ENCODE results near the gene CENPQ.

The CENPQ gene

GRCh38 chr6:49453221-49453620, 9.9 kb upstream of the CENPQ start:
- no peaks in the 10 kb centered on the region for H3K9me3 ChIP-seq (ENCODE audit: severe bottlenecking)
- H3K4me3 ChIP-seq (ENCODE audit: low read depth, low read length) = no peak overlapping the region
- no peak overlapping the region for H3K27ac ChIP-seq
- H3K27me3 ChIP-seq (ENCODE audit: insufficient read depth, low read depth, severe bottlenecking) = no peaks in the 10 kb centered on the region
- peaks cover 76% of the 10 kb centered on the region for H3K36me3 ChIP-seq
- DNase-seq = no peak
- TF ChIP-seq CTCF (IDR thresholded peaks at IDR 0.05; ENCODE audit: low read depth, low read length) = no peak

GRCh38 chr6:49454787-49455709, 8.1 kb upstream of the CENPQ start:
- H3K36me3 ChIP-seq = peaks cover 70% of the 10 kb centered on the region

GRCh38 chr6:49457771-49458170, 5.4 kb upstream of the CENPQ start:
- H3K36me3 ChIP-seq = peaks cover 54% of the 10 kb centered on the region
- H3K27ac ChIP-seq = no peak overlapping the region
- no peaks in the 10 kb centered on the region for H3K9me3 ChIP-seq (ENCODE audit: severe bottlenecking)
- no peak for TF ChIP-seq CTCF (IDR thresholded peaks at IDR 0.05; ENCODE audit: low read depth, low read length)
- no peak overlapping the region for H3K4me3 ChIP-seq (ENCODE audit: low read depth, low read length)
- no peak for DNase-seq
- no peaks in the 10 kb centered on the region for H3K27me3 ChIP-seq (ENCODE audit: insufficient read depth, low read depth, severe bottlenecking)

More at GRCh38 chr6:49454787-49455709, 8.1 kb upstream of the CENPQ start:
- no peak overlapping the region for H3K27ac ChIP-seq
- no peak for TF ChIP-seq CTCF (IDR thresholded peaks at IDR 0.05; ENCODE audit: low read depth, low read length)
- no peaks in the 10 kb centered on the region for H3K9me3 ChIP-seq (ENCODE audit: severe bottlenecking)
- no peaks in the 10 kb centered on the region for H3K27me3 ChIP-seq (ENCODE audit: insufficient read depth, low read depth, severe bottlenecking)
- H3K4me3 ChIP-seq (ENCODE audit: low read depth, low read length) = no peak overlapping the region
- DNase-seq = no peak

- Histone ChIP-seq H3K27ac (peak overlapping the region; percentile 83; the same call in 1 of the 2 replicates), H3K27me3 (ENCODE audit: insufficient read depth, low read depth, severe bottlenecking) (no peaks in the 10 kb centered on the region), H3K9me3 (ENCODE audit: severe bottlenecking) (no peaks in the 10 kb centered on the region), H3K4me3 (ENCODE audit: low read depth, low read length) (peak overlapping the region; percentile 72), H3K36me3 (peaks cover 33% of the 10 kb centered on the region)
- no peak for DNase-seq
- TF ChIP-seq CTCF (IDR thresholded peaks at IDR 0.05; ENCODE audit: low read depth, low read length) = no peak
Observed at GRCh38 chr6:49462071-49462470, 1.1 kb upstream of the CENPQ start.

- no peak for DNase-seq
- no peak for TF ChIP-seq CTCF (IDR thresholded peaks at IDR 0.05; ENCODE audit: low read depth, low read length)
- H3K27me3 ChIP-seq (ENCODE audit: insufficient read depth, low read depth, severe bottlenecking) = no peaks in the 10 kb centered on the region
- H3K9me3 ChIP-seq (ENCODE audit: severe bottlenecking) = no peaks in the 10 kb centered on the region
- H3K36me3 ChIP-seq = peaks cover 28% of the 10 kb centered on the region
- peak overlapping the region; percentile 83 for H3K27ac ChIP-seq
- H3K4me3 ChIP-seq (ENCODE audit: low read depth, low read length) = peak overlapping the region; percentile 72
Observed at GRCh38 chr6:49462599-49462926, 607 bp upstream of the CENPQ start.
